H4 (cell line): ENCODE results near the gene PIGP. TPM values are rescaled to one million over a fixed set of nuclear protein-coding genes. Genes with fewer than 3 reads are reported as not detected.
"Not testable (repeated sequence)": the region's sequence is repeated elsewhere in the genome, so short reads cannot be mapped to it uniquely, and the experiment has no call there.

ENCODE experiments used
- DNase-seq: peaks from one replicate; pipeline ENCODE4 v3.0.0-alpha.2; 2015; ENCODE audit warnings: low spot score
- total RNA-seq: library from RNA; depleted of rRNA; stranded (reverse); fragments of >200 nt; shearing (Covaris generic); gene quantifications from 2 replicates; pipeline ENCODE4 v1.2.3, GENCODE V29; 2014

Gene PIGP
- total RNA-seq, 1 experiment from 2014 or later = 52.9 TPM

DNA sequence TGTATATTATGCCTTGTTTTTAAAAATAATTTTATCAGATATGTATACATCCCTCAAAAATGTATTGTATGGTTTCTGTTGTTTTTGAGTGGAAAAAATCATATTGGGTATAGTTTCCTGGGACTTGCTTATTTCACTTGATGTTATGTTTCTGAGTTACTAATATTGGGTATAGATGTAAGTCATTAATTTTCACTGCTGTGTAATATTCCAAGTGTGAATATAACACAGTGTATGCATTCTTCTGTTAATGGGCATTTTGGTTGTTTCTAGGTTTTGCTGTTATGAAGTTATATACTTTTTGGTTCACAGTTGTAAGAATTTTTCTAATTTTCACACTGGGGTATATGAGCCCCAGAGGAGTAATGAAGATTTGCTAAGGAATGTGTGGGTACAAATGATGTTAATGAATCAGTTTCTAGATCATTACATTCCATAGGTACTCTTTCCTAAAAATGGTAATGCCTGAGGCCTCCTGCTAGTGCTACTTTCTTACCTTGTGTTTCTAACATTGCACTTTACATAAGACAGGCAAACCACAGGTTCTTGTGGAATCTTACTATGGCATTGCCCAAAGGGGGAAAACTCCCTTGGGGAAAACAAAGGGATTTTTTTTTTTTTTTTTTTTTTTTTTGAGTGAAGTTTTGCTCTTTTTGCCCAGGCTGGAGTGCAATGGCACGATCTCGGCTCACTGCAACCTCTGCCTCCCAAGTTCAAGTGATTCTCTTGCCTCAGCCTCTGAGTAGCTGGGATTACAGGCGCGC, 3.4 kb upstream of the PIGP start:
- no peak for DNase-seq

DNA sequence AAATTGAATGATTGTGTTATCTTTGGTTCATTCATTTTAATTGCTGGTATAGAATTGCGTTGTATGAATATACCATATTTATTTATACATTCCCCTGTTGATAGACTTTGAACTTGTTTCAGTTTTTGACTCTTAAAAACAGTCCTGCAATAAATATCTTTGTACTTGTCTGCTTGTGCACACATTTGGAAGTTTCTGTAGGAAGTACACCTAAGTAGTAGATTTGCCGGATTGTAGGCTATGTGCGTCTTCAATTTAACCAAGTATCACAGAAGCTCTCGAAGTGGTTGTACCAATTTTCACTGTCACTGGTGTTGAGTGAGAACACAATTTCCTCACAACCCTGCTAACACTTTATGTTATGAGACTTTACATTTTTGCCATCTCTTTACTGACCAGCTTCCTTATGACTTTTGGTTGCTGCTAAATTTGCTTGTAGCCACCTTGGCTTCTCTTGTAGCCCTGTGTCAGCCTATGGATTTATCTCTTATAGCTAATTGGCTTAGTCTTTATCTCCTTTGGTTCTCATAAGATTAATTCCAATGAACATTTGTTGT, 2.4 kb upstream of the PIGP start:
- no peak for DNase-seq

GRCh38 chr21:37074546-37074945, 1.7 kb upstream of the PIGP start:
- DNase-seq = no peak

DNA sequence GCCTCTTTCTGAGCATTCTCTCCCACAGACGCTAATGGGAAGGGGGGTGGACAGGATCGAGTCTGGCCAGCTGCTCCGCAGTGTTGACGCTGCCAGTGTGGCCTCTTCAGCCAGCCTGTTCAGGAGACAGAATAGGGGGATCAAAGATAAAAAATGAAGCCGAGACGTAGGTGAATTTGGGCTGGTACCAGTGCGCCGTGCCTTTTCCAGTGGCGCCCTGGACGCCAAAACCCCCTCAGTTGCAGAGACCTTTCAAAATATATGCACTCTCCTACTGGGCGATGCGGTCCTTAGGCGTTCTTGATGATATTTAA, 1.3 kb upstream of the PIGP start:
- no peak for DNase-seq

DNA sequence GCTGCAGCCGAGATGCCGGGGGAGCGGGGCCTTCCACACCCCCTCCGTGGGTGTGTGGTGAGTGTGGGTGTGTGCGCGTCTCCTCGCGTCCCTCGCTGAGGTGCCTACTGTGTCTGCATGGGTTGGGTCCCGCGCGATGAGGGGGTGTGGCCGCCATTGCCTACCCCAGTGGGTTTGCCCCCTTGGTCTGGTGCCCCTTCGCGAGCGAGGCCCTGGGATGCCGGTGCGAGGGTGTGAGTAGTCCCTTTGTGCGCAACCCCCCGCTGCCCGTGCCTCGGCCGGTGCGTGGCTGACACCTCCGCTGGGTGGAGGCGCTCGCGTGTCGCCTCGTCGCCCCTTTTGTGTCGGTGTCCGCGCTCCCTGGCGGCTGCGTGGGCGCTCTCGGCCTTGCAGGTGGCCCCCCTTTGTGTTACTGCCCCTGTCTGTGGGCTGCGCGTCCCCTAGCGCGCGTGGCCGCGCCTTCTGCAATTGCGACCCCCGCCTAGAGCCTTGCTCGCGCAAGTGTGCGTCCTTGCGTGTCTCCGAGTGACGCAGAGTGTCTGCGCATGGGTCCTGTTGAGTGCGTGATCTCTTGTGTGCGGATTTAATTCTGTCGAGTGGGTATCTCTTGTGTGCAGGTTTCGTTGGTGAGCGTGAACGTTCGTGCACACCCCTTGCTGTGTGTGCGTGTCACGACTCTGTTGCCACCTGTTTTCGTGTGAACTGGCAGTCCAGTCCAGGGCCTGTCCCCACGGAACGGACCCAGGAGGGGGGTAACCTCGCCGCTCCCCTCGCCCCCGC, 736 bp upstream of the PIGP start:
- DNase-seq = peak; percentile 25

- DNase-seq = peak; percentile 60
Observed at GRCh38 chr21:37072274-37072987, 440 bp downstream of the PIGP start.

- DNase-seq = peak; percentile 66
Observed at GRCh38 chr21:37071561-37072273, 1.2 kb downstream of the PIGP start.

GRCh38 chr21:37065561-37066177, 7.2 kb downstream of the PIGP start:
- no peak for DNase-seq

- no peak for DNase-seq
Observed at GRCh38 chr21:37064841-37065240, 8.0 kb downstream of the PIGP start.

- no peak for DNase-seq
Observed at GRCh38 chr21:37063433-37063832, 9.4 kb downstream of the PIGP start.

DNA sequence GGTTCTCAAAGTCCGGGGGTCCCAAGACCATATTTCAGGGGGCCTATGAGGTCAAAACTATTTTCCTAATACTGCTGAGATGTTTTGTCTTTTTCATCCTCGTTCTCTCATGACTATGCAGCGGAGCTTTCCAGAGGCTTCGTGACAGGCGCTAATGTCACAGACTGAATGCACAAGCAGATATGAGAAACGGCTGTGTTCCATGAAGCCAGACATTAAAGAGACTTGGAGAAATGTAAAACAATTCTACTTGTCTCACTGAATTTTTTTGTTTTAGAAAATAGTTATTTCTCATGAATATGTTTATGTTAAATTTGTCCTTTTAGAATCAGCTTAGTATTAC, 10.3 kb downstream of the PIGP start:
- DNase-seq = no peak

GRCh38 chr21:37061926-37062592, 10.8 kb downstream of the PIGP start:
- peak; percentile 51 for DNase-seq

DNA sequence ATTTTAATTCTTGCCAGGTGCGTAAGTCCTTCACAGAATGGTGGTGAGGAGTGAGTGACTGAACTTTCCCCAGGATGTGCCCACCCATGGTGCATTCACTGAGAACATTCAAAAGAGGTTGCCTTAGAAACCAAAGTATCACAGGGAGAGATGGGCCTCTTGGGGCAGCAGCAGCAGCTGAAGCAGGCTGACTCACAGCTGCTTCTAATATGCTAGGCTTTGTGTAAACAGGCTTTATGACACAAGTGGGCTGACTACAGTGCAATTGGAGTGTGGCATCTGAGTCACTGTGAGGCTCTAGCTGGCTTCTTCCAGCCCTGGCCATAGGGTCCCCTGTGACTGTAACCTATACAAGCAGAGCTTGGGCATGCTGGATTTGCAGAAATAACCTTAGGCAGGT, 12.6 kb downstream of the PIGP start:
- peak; percentile 98 for DNase-seq

- no peak for DNase-seq
Observed at GRCh38 chr21:37059181-37059580, 13.7 kb downstream of the PIGP start.

GRCh38 chr21:37058261-37058660, 14.6 kb downstream of the PIGP start:
- DNase-seq = no peak

GRCh38 chr21:37057614-37058013, 15.3 kb downstream of the PIGP start:
- DNase-seq = no peak

GRCh38 chr21:37055271-37055855, 17.5 kb downstream of the PIGP start:
- DNase-seq = no peak

- DNase-seq = not testable (repeated sequence)
Observed at GRCh38 chr21:37049741-37050140, 23.1 kb downstream of the PIGP start.

DNA sequence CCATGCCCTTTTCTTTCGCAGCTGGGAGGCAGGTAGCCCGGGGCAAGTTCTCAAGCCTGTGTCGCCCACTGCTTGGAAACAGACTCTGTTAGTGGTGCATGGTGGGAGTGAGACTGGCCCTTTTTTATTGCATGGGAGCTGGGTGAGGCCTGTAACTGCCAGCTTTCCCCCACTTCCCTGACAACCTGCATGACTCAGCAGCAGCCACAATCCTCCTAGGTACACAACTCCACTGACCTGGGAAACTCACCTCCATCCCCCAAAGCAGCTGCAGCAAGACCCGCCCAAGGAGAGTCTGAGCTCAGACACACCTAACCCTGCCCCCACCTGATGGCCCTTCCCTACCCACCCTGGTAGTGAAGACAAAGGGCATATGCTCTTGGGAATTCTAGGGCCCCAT, 25.8 kb downstream of the PIGP start:
- DNase-seq = no peak

DNA sequence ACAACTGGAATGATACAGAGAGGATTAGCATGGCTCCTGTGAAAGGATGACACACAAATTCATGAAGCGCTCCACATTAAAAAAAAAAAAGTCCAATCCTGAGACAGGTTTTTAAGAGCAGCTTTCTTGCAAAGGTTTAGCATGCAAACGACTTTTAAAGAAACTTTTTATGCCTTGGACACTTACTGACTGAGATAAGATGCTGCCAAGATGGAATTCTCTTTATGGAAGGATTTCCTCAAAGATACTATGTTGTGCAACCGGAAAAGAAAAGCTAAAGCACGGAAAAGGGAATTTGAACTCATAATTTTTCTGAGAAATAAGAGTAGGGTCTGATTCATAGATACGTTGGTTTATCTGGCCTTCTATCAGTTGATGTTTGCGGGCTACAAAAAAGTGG, 27.3 kb downstream of the PIGP start:
- no peak for DNase-seq

GRCh38 chr21:37045149-37045548, 27.7 kb downstream of the PIGP start:
- DNase-seq = no peak
